Measurements from ENCODE around the gene RADIL. TPM values are rescaled to one million over a fixed set of nuclear protein-coding genes. Genes with fewer than 3 reads are reported as not detected.

The RADIL gene
- total RNA-seq, 4 donors from 2014 or later, result 1.5 to 2.6 (median 2.1) TPM

GRCh38 chr7:4787947-4788626, 95.4 kb downstream of the RADIL start:
- no peak for TF ChIP-seq POLR2A (IDR thresholded peaks at IDR 0.05)
- no peak for DNase-seq (ENCODE audit: low spot score in 2 of 2)
- H3K4me3 ChIP-seq (ENCODE audit: low read depth, poor library complexity, severe bottlenecking), result no peak overlapping the region
- 79 to 84% methylated on average over 18 to 22 of the region's 23 CpGs for WGBS, 2 donors
- intact Hi-C loops (cut with DNase I; ENCODE audit: low total_unique reads), result no loop called here

- TF ChIP-seq, protein P1, sequence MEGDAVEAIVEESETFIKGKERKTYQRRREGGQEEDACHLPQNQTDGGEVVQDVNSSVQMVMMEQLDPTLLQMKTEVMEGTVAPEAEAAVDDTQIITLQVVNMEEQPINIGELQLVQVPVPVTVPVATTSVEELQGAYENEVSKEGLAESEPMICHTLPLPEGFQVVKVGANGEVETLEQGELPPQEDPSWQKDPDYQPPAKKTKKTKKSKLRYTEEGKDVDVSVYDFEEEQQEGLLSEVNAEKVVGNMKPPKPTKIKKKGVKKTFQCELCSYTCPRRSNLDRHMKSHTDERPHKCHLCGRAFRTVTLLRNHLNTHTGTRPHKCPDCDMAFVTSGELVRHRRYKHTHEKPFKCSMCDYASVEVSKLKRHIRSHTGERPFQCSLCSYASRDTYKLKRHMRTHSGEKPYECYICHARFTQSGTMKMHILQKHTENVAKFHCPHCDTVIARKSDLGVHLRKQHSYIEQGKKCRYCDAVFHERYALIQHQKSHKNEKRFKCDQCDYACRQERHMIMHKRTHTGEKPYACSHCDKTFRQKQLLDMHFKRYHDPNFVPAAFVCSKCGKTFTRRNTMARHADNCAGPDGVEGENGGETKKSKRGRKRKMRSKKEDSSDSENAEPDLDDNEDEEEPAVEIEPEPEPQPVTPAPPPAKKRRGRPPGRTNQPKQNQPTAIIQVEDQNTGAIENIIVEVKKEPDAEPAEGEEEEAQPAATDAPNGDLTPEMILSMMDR (IDR thresholded peaks at IDR 0.05), result no peak
- no peak for TF ChIP-seq POLR2A (IDR thresholded peaks at IDR 0.05)
- H3K4me3 ChIP-seq (ENCODE audit: low read depth, poor library complexity, severe bottlenecking), result no peak overlapping the region
- no peak for DNase-seq (ENCODE audit: low spot score in 2 of 2)
- 90 to 93% methylated on average over 16 to 17 of the region's 17 CpGs for WGBS, 2 donors
- intact Hi-C loops (cut with DNase I; ENCODE audit: low total_unique reads), result no loop called here
Observed at GRCh38 chr7:4787541-4787940, 96.0 kb downstream of the RADIL start.

DNA sequence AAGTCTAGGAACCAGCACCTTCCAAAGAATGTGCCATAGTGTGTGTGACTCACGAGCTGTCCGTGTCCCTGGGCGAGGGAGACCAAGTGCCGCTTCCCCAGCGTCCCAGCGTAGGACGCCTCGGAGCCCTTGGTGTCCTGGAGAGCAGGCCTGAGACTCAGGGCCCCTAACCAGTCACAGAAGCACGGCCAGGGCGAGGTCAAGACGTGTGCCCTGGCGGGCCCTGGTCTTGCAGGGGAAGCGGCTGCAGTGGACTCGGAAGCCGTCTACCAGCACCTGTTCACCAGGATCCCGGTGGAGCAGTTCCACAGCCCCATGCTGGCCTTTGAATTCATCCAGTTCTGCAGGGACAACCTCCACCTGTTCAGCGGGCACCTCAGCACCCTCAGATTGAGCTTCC, 97.5 kb downstream of the RADIL start:
- 70 to 88% methylated on average over 13 to 17 of the region's 17 CpGs for WGBS, 2 donors
- intact Hi-C loops (cut with DNase I; ENCODE audit: low total_unique reads), result no loop called here
- no peak for TF ChIP-seq POLR2A (IDR thresholded peaks at IDR 0.05)
- TF ChIP-seq, protein P1 (IDR thresholded peaks at IDR 0.05), result no peak
- no peak overlapping the region for H3K4me3 ChIP-seq (ENCODE audit: low read depth, poor library complexity, severe bottlenecking)
- DNase-seq (ENCODE audit: low spot score in 2 of 2), result no peak

DNA sequence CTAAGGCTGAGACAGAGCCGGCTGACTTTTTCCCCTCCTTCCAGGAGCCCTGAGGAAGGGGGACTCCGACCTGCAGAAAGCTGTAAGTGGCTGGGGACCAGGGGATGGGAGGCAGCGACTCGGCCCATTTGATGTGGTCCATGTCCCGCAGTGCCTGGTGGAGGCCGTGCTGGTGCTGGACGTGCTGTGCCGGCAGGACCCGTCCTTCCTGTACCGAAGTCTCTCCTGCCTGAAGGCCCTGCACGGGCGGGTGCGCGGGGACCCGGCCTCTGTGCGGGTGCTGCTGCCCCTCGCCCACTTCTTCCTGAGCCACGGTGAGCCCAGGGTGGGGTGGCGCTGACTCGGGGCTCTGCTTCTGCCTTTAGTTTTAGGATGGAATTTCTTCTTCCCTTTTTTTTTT, 98.1 kb downstream of the RADIL start:
- no peak for TF ChIP-seq POLR2A (IDR thresholded peaks at IDR 0.05)
- TF ChIP-seq, protein P1 (IDR thresholded peaks at IDR 0.05), result no peak
- DNase-seq (ENCODE audit: low spot score in 2 of 2), result no peak
- WGBS, 2 donors, result 77 to 81% methylated on average over 11 to 20 of the region's 20 CpGs
- intact Hi-C loops (cut with DNase I; ENCODE audit: low total_unique reads), result no loop called here
- H3K4me3 ChIP-seq (ENCODE audit: low read depth, poor library complexity, severe bottlenecking), result no peak overlapping the region

DNA sequence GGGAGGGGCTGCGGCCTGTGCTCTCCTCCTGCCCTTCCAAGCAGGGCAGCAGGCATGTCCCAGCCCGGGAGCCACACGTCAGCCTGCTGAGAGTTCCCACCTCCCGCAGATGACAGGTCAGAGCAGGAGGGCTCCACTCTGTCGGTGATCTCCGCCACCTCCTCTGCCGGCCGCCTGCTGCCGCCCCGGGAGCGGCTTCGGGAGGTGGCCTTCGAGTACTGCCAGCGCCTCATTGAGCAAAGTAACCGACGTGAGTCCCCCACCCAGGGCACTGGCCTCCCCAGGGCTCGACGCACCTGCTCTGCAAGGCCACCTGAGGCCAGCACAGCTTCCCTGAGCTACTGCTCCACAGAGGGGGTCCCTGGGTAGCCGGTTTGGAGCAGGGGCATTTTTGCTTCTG, 98.7 kb downstream of the RADIL start:
- DNase-seq (ENCODE audit: low spot score in 2 of 2), result no peak
- intact Hi-C loops (cut with DNase I; ENCODE audit: low total_unique reads), result no loop called here
- no peak for TF ChIP-seq POLR2A (IDR thresholded peaks at IDR 0.05)
- TF ChIP-seq, protein P1 (IDR thresholded peaks at IDR 0.05), result no peak
- WGBS, 2 donors, result 72 to 77% methylated on average over 19 of the region's 19 CpGs
- H3K4me3 ChIP-seq (ENCODE audit: low read depth, poor library complexity, severe bottlenecking), result no peak overlapping the region

GRCh38 chr7:4783762-4784351, 99.7 kb downstream of the RADIL start:
- WGBS, 2 donors, result 75 to 84% methylated on average over 37 to 38 of the region's 40 CpGs
- H3K4me3 ChIP-seq (ENCODE audit: low read depth, poor library complexity, severe bottlenecking), result no peak overlapping the region
- DNase-seq (ENCODE audit: low spot score in 2 of 2), result no peak
- intact Hi-C loops (cut with DNase I; ENCODE audit: low total_unique reads), result no loop called here
- no peak for TF ChIP-seq POLR2A (IDR thresholded peaks at IDR 0.05)
- TF ChIP-seq, protein P1 (IDR thresholded peaks at IDR 0.05), result no peak

Measured in lower leg skin (tissue), 4 donors.